Naive thymus-derived CD4-positive, alpha-beta T cell (primary cell): Measurements from ENCODE around the gene MYLK4. TPM values are rescaled to one million over a fixed set of nuclear protein-coding genes. Genes with fewer than 3 reads are reported as not detected.

Source experiments
- ATAC-seq: fragments of 150-1000 bp; cut with Tn5 transposase; 2 replicates; pipeline ENCODE4 v1.10.0; 2021; ENCODE audit warnings: mild to moderate bottlenecking, moderate library complexity
- CTCF ChIA-PET: fragments of 350-600 bp; sonication (Branson Sonifier 250); formaldehyde crosslinking; loops from one replicate; lab custom pipeline; 2021; ENCODE audit warnings: antibody characterized with exemption; lab: Charles Lee
- POLR2A ChIA-PET: fragments of 350-600 bp; sonication (Branson Sonifier 250); formaldehyde crosslinking; loops from one replicate; lab custom pipeline; 2021; ENCODE audit warnings: antibody characterized with exemption, inconsistent platforms; lab: Charles Lee
- DNase-seq, 9 donors: peaks; one replicate each; pipeline versions ENCODE4 v3.0.0 to v3.0.0-alpha.2; 2020 to 2022; ENCODE audit warnings: mixed read lengths in 1 of 9
- H3K27ac ChIP-seq: one replicate; pipeline ENCODE4 v1.7.0; 2013; ENCODE audit warnings: mild to moderate bottlenecking, low read depth, low read length, moderate library complexity
- H3K27me3 ChIP-seq, 2 donors: one replicate each; pipeline ENCODE4 v1.7.0; 2013; ENCODE audit warnings: low read length in 2 of 2, mild to moderate bottlenecking in 2 of 2, moderate library complexity in 2 of 2; ENCODE audit not compliant: control insufficient read depth in 2 of 2, insufficient read depth in 2 of 2
- H3K36me3 ChIP-seq, 3 experiments: 1 replicate in 2 of 3; 2 replicates in 1 of 3; pipeline ENCODE4 v1.7.0; 2013; ENCODE audit warnings: low read length in 3 of 3, mild to moderate bottlenecking in 3 of 3, moderate library complexity in 1 of 3; ENCODE audit not compliant: insufficient read depth in 3 of 3, control insufficient read depth in 2 of 3
- H3K4me1 ChIP-seq, 2 donors: one replicate each; pipeline ENCODE4 v1.7.0; 2013; ENCODE audit warnings: low read length in 2 of 2, mild to moderate bottlenecking in 2 of 2, moderate library complexity in 1 of 2; ENCODE audit not compliant: control insufficient read depth in 2 of 2, insufficient read depth in 2 of 2
- H3K4me3 ChIP-seq: 2 replicates; pipeline ENCODE4 v1.7.0; 2013; ENCODE audit warnings: mild to moderate bottlenecking, low read length
- H3K9me3 ChIP-seq, 3 experiments: 1 replicate in 2 of 3; 2 replicates in 1 of 3; pipeline ENCODE4 v1.7.0; 2013; ENCODE audit warnings: low read length in 3 of 3; ENCODE audit not compliant: control insufficient read depth in 2 of 3
- H3K27ac Mint-ChIP-seq, 9 donors: one replicate each; pipeline ENCODE4 v1.8.0; 2020 to 2022; ENCODE audit warnings: mixed read lengths in 9 of 9, mild to moderate bottlenecking in 8 of 9, moderate library complexity in 5 of 9, inconsistent platforms in 2 of 9
- H3K27me3 Mint-ChIP-seq, 5 donors: one replicate each; pipeline ENCODE4 v1.8.0; 2021 to 2022; ENCODE audit warnings: mixed read lengths in 5 of 5, mild to moderate bottlenecking in 1 of 5
- H3K36me3 Mint-ChIP-seq, 5 donors: one replicate each; pipeline ENCODE4 v1.8.0; 2020 to 2022; ENCODE audit warnings: mixed read lengths in 5 of 5, mild to moderate bottlenecking in 3 of 5, inconsistent platforms in 1 of 5
- H3K4me1 Mint-ChIP-seq, 7 donors: one replicate each; pipeline ENCODE4 v1.8.0; 2020 to 2022; ENCODE audit warnings: mixed read lengths in 7 of 7, mild to moderate bottlenecking in 3 of 7, inconsistent platforms in 1 of 7
- H3K4me3 Mint-ChIP-seq, 10 donors: one replicate each; pipeline ENCODE4 v1.8.0; 2020 to 2022; ENCODE audit warnings: mild to moderate bottlenecking in 10 of 10, mixed read lengths in 10 of 10, moderate library complexity in 6 of 10, inconsistent platforms in 2 of 10
- H3K9me3 Mint-ChIP-seq, 11 donors: one replicate each; pipeline ENCODE4 v1.8.0; 2020 to 2022; ENCODE audit warnings: mixed read lengths in 11 of 11, mild to moderate bottlenecking in 4 of 11, inconsistent platforms in 1 of 11, moderate library complexity in 1 of 11
- intact Hi-C, 2 donors: fragments of 100-400 bp; cut with micrococcal nuclease; formaldehyde crosslinking; loops; one replicate each; pipeline ENCODE4 v1.15.1; 2023
- polyA plus RNA-seq, 2 donors: library from polyadenylated mRNA; unstranded; fragments of 300-500 nt; fragmentation: Illumina TruSeq; gene quantifications; one replicate each; pipeline ENCODE4 v1.2.3, GENCODE V29; 2021
- total RNA-seq, 6 experiments: library from RNA in 5 of 6; stranded (reverse) in 5 of 6; gene quantifications; 1 replicate in 5 of 6; 2 replicates in 1 of 6; pipeline ENCODE4 v1.2.3 and lab custom pipeline; 2021 to 2026

Gene MYLK4
- total and polyA plus RNA-seq, 7 experiments from 2014 or later = 0.23 to 1.6 (median 0.34) TPM; not detected in 1

GRCh38 chr6:2758980-2759379 is 8.3 kb upstream of the MYLK4 start:
- ATAC-seq = no peak
- Mint-ChIP-seq H3K9me3 (no peaks in the 10 kb centered on the region), H3K36me3 (no peaks in the 10 kb centered on the region), H3K27ac (no peak overlapping the region), H3K27me3 (peaks cover 0 to 37% (median 12%) of the 10 kb centered on the region in 5 donors), H3K4me3 (no peak overlapping the region), H3K4me1 (peaks cover 5 to 14% (median 10%) of the 10 kb centered on the region in 7 donors)
- Histone ChIP-seq H3K4me3 (no peak overlapping the region), H3K27me3 (no peaks in the 10 kb centered on the region), H3K27ac (no peak overlapping the region), H3K4me1 (no peaks in the 10 kb centered on the region), H3K36me3 (no peaks in the 10 kb centered on the region), H3K9me3 (no peaks in the 10 kb centered on the region)
- DNase-seq = no peak
- intact Hi-C loops = no loop called here
- POLR2A ChIA-PET = interaction anchor here (0.7 to 1.0 kb wide), 2 partner anchors 10 to 82 kb away, joined by 4 read pairs; no protein-coding TSS in a partner anchor
- CTCF ChIA-PET = interaction anchor here (0.6 to 1.0 kb wide), 3 partner anchors 13 to 234 kb away, joined by 3 read pairs; no protein-coding TSS in a partner anchor

- DNase-seq = no peak
- Mint-ChIP-seq H3K4me3 (no peak overlapping the region), H3K27me3 (peaks cover 5 to 53% (median 15%) of the 10 kb centered on the region in 5 donors), H3K9me3 (no peaks in the 10 kb centered on the region), H3K27ac (no peak overlapping the region), H3K36me3 (no peaks in the 10 kb centered on the region), H3K4me1 (peaks cover 4 to 12% (median 10%) of the 10 kb centered on the region in 7 donors)
- CTCF ChIA-PET = interaction anchor here (1.6 kb wide), 1 partner anchor 19 kb away, joined by 7 read pairs; no protein-coding TSS in a partner anchor
- intact Hi-C loops = no loop called here
- H3K27me3 ChIP-seq = no peaks in the 10 kb centered on the region
- ATAC-seq = no peak
- H3K36me3 ChIP-seq = no peaks in the 10 kb centered on the region
- H3K4me3 ChIP-seq = no peak overlapping the region
- H3K9me3 ChIP-seq = no peaks in the 10 kb centered on the region
- no peak overlapping the region for H3K27ac ChIP-seq
- POLR2A ChIA-PET = interaction anchor here (1.8 kb wide), 1 partner anchor 9 kb away, joined by 4 read pairs; no protein-coding TSS in a partner anchor
- no peaks in the 10 kb centered on the region for H3K4me1 ChIP-seq
These were observed 6.0 kb upstream of the MYLK4 start for GRCh38 chr6:2756687-2757224.

GRCh38 chr6:2756241-2756640 is 5.5 kb upstream of the MYLK4 start:
- Histone ChIP-seq H3K27me3 (no peaks in the 10 kb centered on the region), H3K36me3 (no peaks in the 10 kb centered on the region), H3K9me3 (no peaks in the 10 kb centered on the region), H3K4me3 (no peak overlapping the region), H3K4me1 (no peaks in the 10 kb centered on the region), H3K27ac (no peak overlapping the region)
- CTCF ChIA-PET = no interaction called here
- Mint-ChIP-seq H3K36me3 (no peaks in the 10 kb centered on the region), H3K4me3 (no peak overlapping the region), H3K27ac (no peak overlapping the region), H3K4me1 (peaks cover 4 to 10% (median 8%) of the 10 kb centered on the region in 7 donors), H3K9me3 (no peaks in the 10 kb centered on the region), H3K27me3 (peaks cover 6 to 55% (median 15%) of the 10 kb centered on the region in 5 donors)
- intact Hi-C loops = no loop called here
- DNase-seq (no peak), ATAC-seq (no peak)
- POLR2A ChIA-PET = interaction anchor here (1.8 kb wide), 1 partner anchor 10 kb away, joined by 4 read pairs; no protein-coding TSS in a partner anchor

DNA sequence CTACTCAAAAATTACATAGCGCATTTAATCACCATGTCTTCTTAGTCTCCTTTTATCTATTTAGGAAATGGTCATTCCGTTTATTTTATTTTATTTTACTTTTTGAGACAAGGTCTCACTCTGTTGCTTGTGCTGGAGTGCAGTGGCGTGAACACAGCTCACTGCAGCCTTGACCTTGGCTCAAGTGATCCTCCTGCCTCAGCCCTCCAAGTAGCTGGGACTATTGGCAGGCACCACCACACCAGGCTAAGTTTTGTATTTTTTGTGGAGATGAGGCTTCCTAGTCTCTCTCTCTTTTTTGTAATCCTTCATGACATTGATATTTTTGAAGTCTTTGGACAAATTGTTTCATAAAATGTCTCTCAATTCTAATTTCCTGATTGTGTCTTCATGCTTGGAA is 4.7 kb upstream of the MYLK4 start:
- H3K4me3 Mint-ChIP-seq = no peak overlapping the region
- H3K4me3 ChIP-seq = no peak overlapping the region
- no peaks in the 10 kb centered on the region for H3K27me3 ChIP-seq
- H3K27ac Mint-ChIP-seq = no peak overlapping the region
- no peak for DNase-seq
- no peak for ATAC-seq
- intact Hi-C loops = no loop called here
- ChIA-PET CTCF (interaction anchor here (0.6 kb wide), 1 partner anchor 246 kb away, joined by 3 read pairs; no protein-coding TSS in a partner anchor), POLR2A (no interaction called here)
- H3K36me3 Mint-ChIP-seq = no peaks in the 10 kb centered on the region
- peaks cover 14 to 63% (median 22%) of the 10 kb centered on the region in 5 donors for H3K27me3 Mint-ChIP-seq
- H3K27ac ChIP-seq = no peak overlapping the region
- no peaks in the 10 kb centered on the region for H3K36me3 ChIP-seq
- no peaks in the 10 kb centered on the region for H3K4me1 ChIP-seq
- H3K4me1 Mint-ChIP-seq = peaks cover 0 to 3% (median under 1%) of the 10 kb centered on the region in 7 donors
- no peaks in the 10 kb centered on the region for H3K9me3 Mint-ChIP-seq
- no peaks in the 10 kb centered on the region for H3K9me3 ChIP-seq

DNA sequence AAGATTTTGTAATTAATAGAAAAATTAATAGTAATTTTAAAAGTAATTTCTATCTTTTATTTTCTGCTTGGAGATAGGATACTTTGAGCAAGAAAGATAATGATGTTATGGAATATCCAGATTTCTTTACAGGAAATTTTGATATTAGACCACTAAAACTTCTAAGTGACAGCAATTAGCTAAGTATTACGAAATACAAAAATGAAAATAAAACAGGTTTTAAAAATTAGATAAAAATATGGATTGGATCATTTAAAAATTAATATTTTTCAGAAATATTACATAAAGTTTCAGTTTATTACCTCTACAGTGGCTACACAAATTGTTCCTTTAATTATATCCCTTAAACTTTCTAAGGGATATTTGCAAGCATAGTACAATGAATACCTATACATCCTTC is 4.2 kb upstream of the MYLK4 start:
- intact Hi-C loops = no loop called here
- Mint-ChIP-seq H3K9me3 (no peaks in the 10 kb centered on the region), H3K4me1 (peaks cover 0 to 7% (median under 1%) of the 10 kb centered on the region in 7 donors), H3K27me3 (peaks cover 19 to 68% (median 24%) of the 10 kb centered on the region in 5 donors), H3K36me3 (no peaks in the 10 kb centered on the region), H3K27ac (no peak overlapping the region), H3K4me3 (no peak overlapping the region)
- Histone ChIP-seq H3K9me3 (no peaks in the 10 kb centered on the region), H3K36me3 (no peaks in the 10 kb centered on the region), H3K4me3 (no peak overlapping the region), H3K4me1 (no peaks in the 10 kb centered on the region), H3K27ac (no peak overlapping the region), H3K27me3 (no peaks in the 10 kb centered on the region)
- no peak for DNase-seq
- CTCF ChIA-PET = interaction anchor here (0.6 kb wide), 1 partner anchor 246 kb away, joined by 3 read pairs; no protein-coding TSS in a partner anchor
- POLR2A ChIA-PET = no interaction called here
- no peak for ATAC-seq

DNA sequence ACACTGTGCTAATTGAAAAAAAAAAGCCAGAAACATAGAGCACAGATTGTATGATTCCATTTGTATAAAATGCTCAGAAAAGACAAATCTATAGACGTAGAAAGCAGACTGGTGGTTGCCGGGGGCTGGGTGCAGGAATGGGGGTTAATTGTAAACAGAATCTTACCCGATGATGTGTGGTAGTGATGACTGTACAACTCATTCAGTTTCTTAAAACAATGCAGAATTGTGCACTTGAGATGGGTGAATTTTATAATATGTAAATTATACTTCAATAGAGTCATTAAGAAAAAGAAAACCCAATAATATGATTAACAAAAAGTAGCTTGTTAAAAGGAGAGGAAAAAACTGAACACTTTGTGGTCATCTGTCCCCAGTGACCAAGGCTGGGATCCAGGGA is 3.7 kb upstream of the MYLK4 start:
- intact Hi-C loops = no loop called here
- Histone ChIP-seq H3K27me3 (no peaks in the 10 kb centered on the region), H3K4me1 (no peaks in the 10 kb centered on the region), H3K9me3 (no peaks in the 10 kb centered on the region), H3K4me3 (no peak overlapping the region), H3K27ac (no peak overlapping the region), H3K36me3 (no peaks in the 10 kb centered on the region)
- Mint-ChIP-seq H3K4me1 (peaks cover 0 to 9% (median 3%) of the 10 kb centered on the region in 7 donors), H3K4me3 (no peak overlapping the region), H3K36me3 (no peaks in the 10 kb centered on the region), H3K9me3 (no peaks in the 10 kb centered on the region), H3K27ac (no peak overlapping the region), H3K27me3 (peaks cover 19 to 71% (median 24%) of the 10 kb centered on the region in 5 donors)
- ChIA-PET POLR2A (no interaction called here), CTCF (no interaction called here)
- ATAC-seq (no peak), DNase-seq (no peak)
